Activated T-helper 17 cell treated with anti-CD3 and anti-CD28 coated beads, Interleukin-2, amount 50 U/mL, for 72 hours (primary cell): ENCODE measurements around the gene IL27RA. TPM values are rescaled to one million over a fixed set of nuclear protein-coding genes. Genes with fewer than 3 reads are reported as not detected.
A peak's percentile ranks its signal among the peaks of the same experiment; 100 is the strongest.

ENCODE experiments used
- ATAC-seq: fragments of 150-1000 bp; cut with Tn5 transposase; replicated peaks from 2 replicates; pipeline ENCODE4 v1.10.0; 2021; ENCODE audit warnings: mild to moderate bottlenecking, moderate library complexity
- H3K27ac Mint-ChIP-seq: one replicate; pipeline ENCODE4 v1.8.0; 2022; ENCODE audit warnings: mixed read lengths
- H3K27me3 Mint-ChIP-seq: one replicate; pipeline ENCODE4 v1.8.0; 2022; ENCODE audit warnings: mixed read lengths
- H3K36me3 Mint-ChIP-seq: one replicate; pipeline ENCODE4 v1.8.0; 2022; ENCODE audit warnings: low read depth, mild to moderate bottlenecking, mixed read lengths
- H3K4me1 Mint-ChIP-seq: one replicate; pipeline ENCODE4 v1.8.0; 2022; ENCODE audit warnings: mixed read lengths
- H3K4me3 Mint-ChIP-seq: one replicate; pipeline ENCODE4 v1.8.0; 2022; ENCODE audit warnings: mild to moderate bottlenecking, mixed read lengths
- H3K9me3 Mint-ChIP-seq: one replicate; pipeline ENCODE4 v1.8.0; 2022; ENCODE audit warnings: mixed read lengths
- total RNA-seq, 2 donors: library from RNA; stranded (reverse); gene quantifications; one replicate each; pipeline ENCODE4 v1.2.3, GENCODE V29; 2022

IL27RA gene
- total RNA-seq, result 10 to 100 TPM; 52.1 to 53.9 TPM

DNA sequence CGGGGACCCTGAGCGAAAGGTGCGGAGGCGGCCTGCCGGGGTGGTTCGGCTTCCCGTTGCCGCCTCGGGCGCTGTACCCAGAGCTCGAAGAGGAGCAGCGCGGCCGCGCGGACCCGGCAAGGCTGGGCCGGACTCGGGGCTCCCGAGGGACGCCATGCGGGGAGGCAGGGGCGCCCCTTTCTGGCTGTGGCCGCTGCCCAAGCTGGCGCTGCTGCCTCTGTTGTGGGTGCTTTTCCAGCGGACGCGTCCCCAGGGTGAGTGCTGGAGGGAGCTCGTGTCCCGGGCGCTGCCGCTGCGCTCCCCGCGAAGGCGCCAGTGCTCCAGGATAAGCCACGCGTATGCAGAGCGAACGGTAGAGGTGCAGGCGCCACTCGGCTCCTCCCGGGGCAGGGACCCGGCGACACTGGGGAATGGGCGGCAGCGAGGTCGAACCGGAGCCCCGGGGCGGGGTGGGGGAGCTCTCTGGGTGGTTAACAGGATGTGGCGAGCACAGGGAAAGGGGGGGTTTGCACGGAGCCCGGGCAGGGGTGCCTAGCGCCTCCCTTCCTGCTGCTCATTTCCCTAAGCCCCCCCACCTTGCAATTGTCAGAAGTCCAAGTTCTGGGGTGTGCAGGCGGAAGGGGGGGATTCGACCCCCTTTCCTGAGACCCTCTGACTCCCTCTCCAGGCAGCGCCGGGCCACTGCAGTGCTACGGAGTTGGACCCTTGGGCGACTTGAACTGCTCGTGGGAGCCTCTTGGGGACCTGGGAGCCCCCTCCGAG is at the start of gene IL27RA:
Gene IL27RA (plus strand): TSS at position 44 of the 762 bp plus-strand sequence. CDS start 111 bp downstream, at position 155.
- Mint-ChIP-seq H3K36me3 (peaks cover 43% of the 10 kb centered on the region), H3K27ac (peak within 1 kb of the TSS; percentile 91), H3K4me1 (peaks cover 12% of the 10 kb centered on the region), H3K27me3 (no peaks in the 10 kb centered on the region), H3K9me3 (no peaks in the 10 kb centered on the region), H3K4me3 (peak within 1 kb of the TSS; percentile 85)
- ATAC-seq, result peak; percentile 78

- Mint-ChIP-seq H3K27me3 (no peaks in the 10 kb centered on the region), H3K4me3 (no peak overlapping the region), H3K27ac (no peak overlapping the region), H3K4me1 (peaks cover 7% of the 10 kb centered on the region), H3K9me3 (no peaks in the 10 kb centered on the region), H3K36me3 (no peaks in the 10 kb centered on the region)
- no peak for ATAC-seq
Observed at GRCh38 chr19:13981988-13982501, 49.5 kb upstream of the IL27RA start.

DNA sequence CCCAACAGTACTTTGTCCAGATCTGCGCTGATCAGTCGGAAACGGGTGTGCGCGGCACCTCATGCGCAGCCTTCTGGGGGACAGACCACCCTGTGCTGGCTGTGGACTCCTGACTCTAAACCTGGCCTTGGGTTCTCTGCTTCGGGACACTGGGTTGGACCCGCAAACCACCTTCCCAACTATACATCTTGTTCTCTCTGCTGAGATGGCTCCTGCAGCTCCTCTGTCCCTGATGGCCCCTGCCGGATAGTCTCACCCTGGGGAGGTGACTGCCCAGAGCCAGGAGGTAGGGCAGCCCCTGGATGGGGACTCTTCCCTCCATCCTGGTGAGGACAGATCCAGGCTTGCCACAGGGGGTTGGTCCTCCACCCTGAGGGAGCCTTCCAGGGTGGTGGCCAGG is 48.8 kb upstream of the IL27RA start:
- no peaks in the 10 kb centered on the region for H3K36me3 Mint-ChIP-seq
- peaks cover 7% of the 10 kb centered on the region for H3K4me1 Mint-ChIP-seq
- H3K4me3 Mint-ChIP-seq, result no peak overlapping the region
- no peaks in the 10 kb centered on the region for H3K9me3 Mint-ChIP-seq
- no peaks in the 10 kb centered on the region for H3K27me3 Mint-ChIP-seq
- H3K27ac Mint-ChIP-seq, result no peak overlapping the region
- no peak for ATAC-seq

GRCh38 chr19:13983213-13983889 is 48.2 kb upstream of the IL27RA start:
- Mint-ChIP-seq H3K4me3 (no peak overlapping the region), H3K9me3 (no peaks in the 10 kb centered on the region)

GRCh38 chr19:13984186-13984585 is 47.4 kb upstream of the IL27RA start:
- H3K4me1 Mint-ChIP-seq, result peaks cover 8% of the 10 kb centered on the region
- H3K27ac Mint-ChIP-seq, result peak overlapping the region; percentile 91
- H3K36me3 Mint-ChIP-seq, result no peaks in the 10 kb centered on the region

More at GRCh38 chr19:13983213-13983889, 48.2 kb upstream of the IL27RA start:
- no peak overlapping the region for H3K27ac Mint-ChIP-seq
- H3K36me3 Mint-ChIP-seq, result no peaks in the 10 kb centered on the region
- peaks cover 7% of the 10 kb centered on the region for H3K4me1 Mint-ChIP-seq
- no peaks in the 10 kb centered on the region for H3K27me3 Mint-ChIP-seq
- ATAC-seq, result no peak

DNA sequence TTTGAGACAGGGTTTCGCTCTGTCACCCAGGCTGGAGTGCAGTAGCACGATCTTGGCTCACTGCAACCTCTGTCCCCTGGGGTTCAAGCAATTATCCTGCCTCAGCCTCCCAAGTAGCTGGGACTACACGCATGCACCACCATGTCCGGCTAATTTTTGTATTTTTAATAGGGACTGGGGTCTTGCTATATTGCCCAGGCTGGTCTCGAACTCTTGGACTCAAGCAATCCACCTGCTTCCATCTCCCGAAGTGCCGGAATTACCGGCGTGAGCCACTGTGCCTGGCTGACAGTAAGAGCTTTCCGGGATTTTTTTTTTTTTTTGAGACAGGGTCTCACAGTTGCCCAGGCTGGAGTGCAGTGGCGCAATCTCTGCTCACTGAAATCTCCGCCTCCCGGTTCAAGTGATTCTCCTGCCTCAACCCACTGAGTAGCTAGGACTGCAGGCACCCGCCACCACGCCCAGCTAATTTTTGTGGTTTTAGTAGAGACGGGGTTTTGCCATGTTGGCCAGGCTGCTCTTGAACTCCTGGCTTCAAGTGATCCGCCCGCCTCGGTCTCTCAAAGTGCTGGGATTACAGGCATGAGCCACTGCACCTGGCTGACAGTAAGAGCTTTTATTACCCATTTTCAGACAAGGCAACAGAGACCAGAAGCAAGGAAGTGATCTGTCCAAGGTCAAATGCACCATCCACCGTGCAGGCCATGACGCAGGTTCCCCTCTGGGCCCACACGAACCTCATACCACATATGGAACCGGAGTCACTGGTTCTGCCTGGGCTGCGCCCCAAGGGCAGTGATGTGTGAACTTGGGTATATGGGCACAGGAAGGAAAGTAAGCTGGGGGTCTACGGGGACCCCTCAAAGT is 46.5 kb upstream of the IL27RA start:
- Mint-ChIP-seq H3K36me3 (peaks cover 8% of the 10 kb centered on the region), H3K9me3 (no peaks in the 10 kb centered on the region), H3K4me3 (peak overlapping the region; percentile 82), H3K27ac (peak overlapping the region; percentile 91), H3K4me1 (peaks cover 17% of the 10 kb centered on the region), H3K27me3 (no peaks in the 10 kb centered on the region)
- no peak for ATAC-seq

More at GRCh38 chr19:13984186-13984585, 47.4 kb upstream of the IL27RA start:
- no peak for ATAC-seq
- H3K4me3 Mint-ChIP-seq, result no peak overlapping the region
- no peaks in the 10 kb centered on the region for H3K27me3 Mint-ChIP-seq
- no peaks in the 10 kb centered on the region for H3K9me3 Mint-ChIP-seq

DNA sequence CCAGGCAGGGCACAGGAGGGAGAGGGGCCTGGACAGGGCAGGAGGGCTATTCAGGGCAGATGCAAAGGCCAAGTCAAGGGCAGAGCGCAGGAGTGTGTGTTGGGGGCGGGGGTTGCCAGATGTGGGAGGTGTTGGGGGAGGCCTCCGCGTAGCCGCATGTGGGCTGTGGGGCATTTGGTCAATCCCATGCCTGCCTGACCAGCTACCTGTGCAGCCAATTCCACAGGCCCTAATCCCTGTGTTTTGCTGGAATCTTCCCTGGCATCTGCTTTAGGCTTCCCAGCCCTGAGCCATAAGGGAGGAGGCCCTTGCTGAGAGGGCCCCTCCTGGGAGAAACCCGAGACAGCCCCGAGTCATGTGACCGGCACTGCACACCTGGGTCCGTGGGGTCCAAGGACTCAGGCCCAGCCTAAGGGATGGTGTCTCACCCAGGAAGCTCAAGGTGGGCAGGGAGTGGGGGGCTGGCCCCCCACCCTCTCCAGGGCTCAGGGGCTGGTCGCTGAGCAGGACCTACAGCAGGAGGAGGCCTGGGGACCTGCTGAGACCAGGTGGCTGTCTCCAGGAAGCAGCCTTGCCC is 45.7 kb upstream of the IL27RA start:
- peak; percentile 4 for ATAC-seq
- Mint-ChIP-seq H3K4me3 (peak overlapping the region; percentile 82), H3K9me3 (no peaks in the 10 kb centered on the region), H3K27ac (peak overlapping the region; percentile 97), H3K36me3 (peaks cover 10% of the 10 kb centered on the region), H3K27me3 (no peaks in the 10 kb centered on the region), H3K4me1 (peaks cover 17% of the 10 kb centered on the region)

DNA sequence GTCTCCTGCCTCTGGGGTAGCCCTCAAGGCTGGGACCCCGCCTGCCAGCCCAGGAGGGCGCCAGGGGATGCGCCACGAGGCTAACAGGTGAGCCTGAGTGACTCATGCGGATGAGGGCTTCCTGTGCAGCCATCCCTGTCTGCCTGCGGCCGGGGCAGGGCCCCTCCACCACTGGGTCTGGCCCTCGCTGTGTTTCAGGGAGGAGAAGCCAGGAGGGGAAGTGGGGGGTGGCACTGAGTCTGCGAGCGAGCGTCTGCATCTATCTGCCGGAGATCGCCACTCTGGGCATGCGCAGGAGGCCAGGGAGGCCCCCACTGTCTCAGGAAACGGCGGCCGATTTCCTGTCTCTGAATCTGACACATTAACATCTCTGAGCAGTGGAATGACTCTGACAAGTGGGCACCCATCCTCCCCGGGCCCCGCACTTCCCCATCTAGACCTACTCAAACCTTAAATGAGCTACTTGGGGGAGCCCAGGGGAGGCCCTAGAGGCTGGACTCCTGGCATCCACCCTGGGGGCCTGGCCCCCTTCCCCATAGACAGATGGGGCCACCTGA is 45.1 kb upstream of the IL27RA start:
- H3K4me1 Mint-ChIP-seq, result peaks cover 17% of the 10 kb centered on the region
- H3K9me3 Mint-ChIP-seq, result no peaks in the 10 kb centered on the region
- peak overlapping the region; percentile 82 for H3K4me3 Mint-ChIP-seq
- peaks cover 10% of the 10 kb centered on the region for H3K36me3 Mint-ChIP-seq
- peak overlapping the region; percentile 97 for H3K27ac Mint-ChIP-seq
- ATAC-seq, result peak; percentile 93
- H3K27me3 Mint-ChIP-seq, result no peaks in the 10 kb centered on the region

- Mint-ChIP-seq H3K36me3 (peaks cover 15% of the 10 kb centered on the region), H3K4me1 (peaks cover 17% of the 10 kb centered on the region), H3K9me3 (no peaks in the 10 kb centered on the region), H3K27me3 (no peaks in the 10 kb centered on the region), H3K27ac (peak overlapping the region; percentile 97), H3K4me3 (peak overlapping the region; percentile 82)
- no peak for ATAC-seq
Observed at GRCh38 chr19:13987101-13987890, 44.3 kb upstream of the IL27RA start.

DNA sequence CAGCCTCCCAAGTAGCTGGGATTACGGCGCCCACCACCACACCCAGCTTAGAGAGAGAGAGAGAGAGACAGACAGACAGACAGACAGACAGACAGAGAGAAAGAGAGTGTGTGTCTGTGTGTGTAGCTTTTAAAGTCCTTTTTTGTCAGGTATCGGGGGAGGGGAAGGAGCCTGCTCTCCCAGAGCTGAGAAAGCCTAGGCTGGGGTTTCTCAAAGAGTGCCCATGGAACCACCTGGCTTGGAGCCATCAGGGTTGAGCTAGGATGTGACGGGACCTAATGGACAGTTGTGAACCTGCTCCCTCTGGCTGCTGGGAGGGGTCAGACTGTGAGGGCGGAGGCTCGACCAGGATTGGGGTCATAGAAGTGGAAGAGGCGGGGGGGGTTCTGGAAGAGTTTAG is 42.1 kb upstream of the IL27RA start:
- Mint-ChIP-seq H3K4me1 (peaks cover 17% of the 10 kb centered on the region), H3K4me3 (no peak overlapping the region), H3K36me3 (peaks cover 23% of the 10 kb centered on the region), H3K27me3 (no peaks in the 10 kb centered on the region), H3K9me3 (no peaks in the 10 kb centered on the region), H3K27ac (peak overlapping the region; percentile 82)
- no peak for ATAC-seq

- Mint-ChIP-seq H3K4me1 (peaks cover 16% of the 10 kb centered on the region), H3K4me3 (no peak overlapping the region), H3K9me3 (no peaks in the 10 kb centered on the region), H3K36me3 (peaks cover 23% of the 10 kb centered on the region), H3K27ac (peak overlapping the region; percentile 82), H3K27me3 (no peaks in the 10 kb centered on the region)
- no peak for ATAC-seq
Observed at GRCh38 chr19:13990085-13990484, 41.5 kb upstream of the IL27RA start.

DNA sequence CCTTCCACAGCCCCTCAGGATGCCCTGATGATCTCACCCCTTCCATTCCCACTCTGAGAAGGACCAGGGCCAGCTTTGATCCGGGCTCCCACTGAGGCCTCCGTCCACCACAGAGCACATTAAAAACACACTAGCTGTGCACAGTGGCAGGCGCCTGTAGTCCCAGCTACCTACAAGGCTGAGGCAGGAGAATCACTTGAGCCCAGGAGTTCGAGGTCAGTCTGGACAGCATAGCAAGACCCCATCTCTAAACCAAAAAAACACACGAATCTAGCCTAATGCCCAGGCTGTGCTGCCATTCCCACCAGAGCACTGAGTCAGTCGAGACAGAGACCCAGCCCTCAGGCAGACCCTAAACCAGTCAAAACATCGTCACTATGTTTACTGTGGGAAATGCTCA is 39.5 kb upstream of the IL27RA start:
- Mint-ChIP-seq H3K9me3 (no peaks in the 10 kb centered on the region), H3K36me3 (peaks cover 23% of the 10 kb centered on the region), H3K27ac (no peak overlapping the region), H3K27me3 (no peaks in the 10 kb centered on the region), H3K4me3 (no peak overlapping the region), H3K4me1 (peaks cover 11% of the 10 kb centered on the region)
- ATAC-seq, result no peak
